Osteocyte (in vitro differentiated cells): ENCODE measurements around the gene GAS2L3. TPM values are rescaled to one million over a fixed set of nuclear protein-coding genes. Genes with fewer than 3 reads are reported as not detected.

Experiments
- DNase-seq: peaks from one replicate; pipeline ENCODE4 v3.0.0; 2021; ENCODE audit warnings: mixed read lengths; ENCODE audit not compliant: unreplicated experiment; ENCODE audit errors: extremely low spot score
- H3K27ac Mint-ChIP-seq: one replicate; pipeline ENCODE4 v1.8.0; 2021; ENCODE audit warnings: mild to moderate bottlenecking, mixed read lengths; ENCODE audit not compliant: unreplicated experiment
- H3K27me3 Mint-ChIP-seq: one replicate; pipeline ENCODE4 v1.8.0; 2021; ENCODE audit warnings: mixed read lengths; ENCODE audit not compliant: unreplicated experiment
- H3K36me3 Mint-ChIP-seq: one replicate; pipeline ENCODE4 v1.8.0; 2021; ENCODE audit warnings: mixed read lengths; ENCODE audit not compliant: unreplicated experiment
- H3K4me1 Mint-ChIP-seq: one replicate; pipeline ENCODE4 v1.8.0; 2021; ENCODE audit warnings: mixed read lengths; ENCODE audit not compliant: unreplicated experiment
- H3K4me3 Mint-ChIP-seq: one replicate; pipeline ENCODE4 v1.8.0; 2021; ENCODE audit warnings: mild to moderate bottlenecking, moderate library complexity, mixed read lengths; ENCODE audit not compliant: unreplicated experiment
- H3K9me3 Mint-ChIP-seq: one replicate; pipeline ENCODE4 v1.8.0; 2021; ENCODE audit warnings: mixed read lengths; ENCODE audit not compliant: unreplicated experiment
- total RNA-seq: library from RNA; stranded (reverse); gene quantifications from 2 replicates; pipeline ENCODE4 v1.2.1, GENCODE V29; 2021
- TF ChIP-seq, protein P1 (sequence below): fragments of 200-600 bp; sonication (generic); IDR thresholded peaks from 2 replicates; pipeline ENCODE4 v1.5.0; 2021; ENCODE audit warnings: antibody characterized with exemption, mild to moderate bottlenecking, moderate library complexity

GAS2L3 gene
- total RNA-seq, 1 donor from 2014 or later = 11.3 TPM

DNA sequence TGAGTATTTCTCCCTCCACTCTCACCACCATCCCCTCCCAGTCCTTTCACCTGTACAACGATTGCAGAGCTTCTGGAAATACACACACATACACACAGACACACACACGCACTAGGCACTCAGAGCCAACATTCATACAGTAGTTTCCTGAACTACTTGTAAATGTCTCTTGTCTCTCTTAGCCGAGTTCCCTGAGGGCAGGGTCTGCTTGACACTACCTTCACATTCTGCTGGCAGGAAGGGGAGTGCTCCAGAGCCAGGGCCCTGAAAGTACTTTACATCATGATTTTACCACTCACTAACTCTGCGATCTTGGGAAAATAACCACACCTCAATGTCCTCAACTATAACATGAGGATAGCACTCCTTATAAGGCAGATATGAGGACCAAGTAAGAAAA is 82.7 kb downstream of the GAS2L3 start:
- no peaks in the 10 kb centered on the region for H3K36me3 Mint-ChIP-seq
- TF ChIP-seq, protein P1, sequence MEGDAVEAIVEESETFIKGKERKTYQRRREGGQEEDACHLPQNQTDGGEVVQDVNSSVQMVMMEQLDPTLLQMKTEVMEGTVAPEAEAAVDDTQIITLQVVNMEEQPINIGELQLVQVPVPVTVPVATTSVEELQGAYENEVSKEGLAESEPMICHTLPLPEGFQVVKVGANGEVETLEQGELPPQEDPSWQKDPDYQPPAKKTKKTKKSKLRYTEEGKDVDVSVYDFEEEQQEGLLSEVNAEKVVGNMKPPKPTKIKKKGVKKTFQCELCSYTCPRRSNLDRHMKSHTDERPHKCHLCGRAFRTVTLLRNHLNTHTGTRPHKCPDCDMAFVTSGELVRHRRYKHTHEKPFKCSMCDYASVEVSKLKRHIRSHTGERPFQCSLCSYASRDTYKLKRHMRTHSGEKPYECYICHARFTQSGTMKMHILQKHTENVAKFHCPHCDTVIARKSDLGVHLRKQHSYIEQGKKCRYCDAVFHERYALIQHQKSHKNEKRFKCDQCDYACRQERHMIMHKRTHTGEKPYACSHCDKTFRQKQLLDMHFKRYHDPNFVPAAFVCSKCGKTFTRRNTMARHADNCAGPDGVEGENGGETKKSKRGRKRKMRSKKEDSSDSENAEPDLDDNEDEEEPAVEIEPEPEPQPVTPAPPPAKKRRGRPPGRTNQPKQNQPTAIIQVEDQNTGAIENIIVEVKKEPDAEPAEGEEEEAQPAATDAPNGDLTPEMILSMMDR = no peak
- no peak for DNase-seq
- no peak overlapping the region for H3K27ac Mint-ChIP-seq
- peaks cover 10% of the 10 kb centered on the region for H3K27me3 Mint-ChIP-seq
- no peak overlapping the region for H3K4me3 Mint-ChIP-seq
- peaks cover 10% of the 10 kb centered on the region for H3K9me3 Mint-ChIP-seq
- peaks cover 2% of the 10 kb centered on the region for H3K4me1 Mint-ChIP-seq

DNA sequence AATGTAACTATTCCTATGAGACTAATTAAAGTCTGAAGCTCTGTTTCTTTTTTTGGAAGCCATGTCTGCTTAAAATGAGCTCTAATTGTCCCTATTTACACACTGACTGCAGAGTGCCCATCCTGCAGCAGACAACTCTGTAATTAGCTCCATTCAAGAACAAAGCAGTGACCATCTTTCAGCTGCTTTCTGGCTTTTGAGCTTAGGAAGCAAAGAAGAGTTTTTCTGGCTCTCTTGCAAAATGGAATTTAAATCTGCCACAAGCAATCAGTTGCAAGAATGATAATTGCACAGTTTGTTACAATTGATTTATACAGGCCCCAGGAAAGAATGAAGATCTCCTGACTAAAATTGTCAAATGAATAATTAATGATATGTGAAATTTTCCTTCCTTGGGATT is 83.4 kb downstream of the GAS2L3 start:
- peaks cover 10% of the 10 kb centered on the region for H3K9me3 Mint-ChIP-seq
- H3K4me1 Mint-ChIP-seq = peaks cover 8% of the 10 kb centered on the region
- H3K27ac Mint-ChIP-seq = no peak overlapping the region
- no peak overlapping the region for H3K4me3 Mint-ChIP-seq
- H3K36me3 Mint-ChIP-seq = no peaks in the 10 kb centered on the region
- TF ChIP-seq, protein P1 = no peak
- no peak for DNase-seq
- peaks cover 10% of the 10 kb centered on the region for H3K27me3 Mint-ChIP-seq

DNA sequence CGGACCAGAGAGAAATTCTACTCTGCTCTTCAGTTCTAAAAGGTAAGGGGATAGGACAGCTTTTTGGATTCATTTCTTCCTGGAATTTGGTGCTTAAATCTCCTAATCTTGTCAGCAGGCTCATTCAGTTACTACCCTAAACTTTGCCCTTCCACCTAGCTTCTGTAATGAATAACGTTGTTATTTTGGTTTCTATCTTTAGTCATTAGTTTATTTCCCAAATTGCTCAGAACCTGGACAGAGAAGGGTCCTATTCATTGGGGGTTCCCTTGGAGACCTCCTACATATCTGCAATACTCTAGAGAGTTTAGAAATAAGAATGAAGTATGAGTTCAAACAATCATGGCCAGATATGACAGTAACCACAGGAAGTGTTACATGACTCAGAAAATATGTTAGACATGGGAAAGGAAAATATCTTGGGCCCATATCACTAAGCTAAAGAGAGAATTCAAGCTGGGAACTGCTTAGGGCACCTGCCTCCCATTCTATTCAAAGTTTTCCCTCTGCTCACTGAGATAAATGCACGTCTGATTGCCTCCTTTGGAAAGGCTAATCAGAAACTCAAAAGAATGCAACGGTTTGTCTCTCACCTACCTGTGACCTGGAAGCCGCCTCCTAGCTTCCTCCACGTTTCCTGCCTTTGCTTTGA is 87.9 kb downstream of the GAS2L3 start:
- Mint-ChIP-seq H3K4me1 (peaks cover 9% of the 10 kb centered on the region), H3K36me3 (no peaks in the 10 kb centered on the region), H3K27ac (no peak overlapping the region), H3K4me3 (no peak overlapping the region), H3K9me3 (peaks cover 10% of the 10 kb centered on the region), H3K27me3 (peaks cover 17% of the 10 kb centered on the region)
- TF ChIP-seq, protein P1 = no peak
- DNase-seq = no peak

DNA sequence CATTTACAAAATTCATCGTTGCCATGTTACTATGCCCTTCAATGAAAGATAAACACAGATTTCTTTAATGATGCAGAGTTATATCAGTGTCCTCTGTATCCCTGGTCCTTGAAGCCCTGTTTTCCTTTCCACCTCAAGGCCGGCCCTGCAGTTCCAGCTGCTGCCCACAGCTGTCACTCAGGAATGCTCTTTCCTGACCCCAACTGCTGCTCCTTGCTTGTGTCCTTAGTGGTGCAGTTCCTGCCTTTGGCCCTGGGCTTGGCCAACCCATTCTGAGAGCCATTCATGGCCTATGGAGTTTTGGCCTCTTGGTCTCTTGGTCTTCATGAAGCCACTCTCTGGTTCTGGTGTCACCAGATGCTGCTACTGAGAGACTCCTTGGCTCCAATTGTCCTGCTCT is 93.1 kb downstream of the GAS2L3 start:
- TF ChIP-seq, protein P1 = no peak
- DNase-seq = no peak
- H3K9me3 Mint-ChIP-seq = no peaks in the 10 kb centered on the region
- no peak overlapping the region for H3K4me3 Mint-ChIP-seq
- H3K4me1 Mint-ChIP-seq = peaks cover 6% of the 10 kb centered on the region
- H3K27ac Mint-ChIP-seq = no peak overlapping the region
- H3K27me3 Mint-ChIP-seq = peaks cover 21% of the 10 kb centered on the region
- H3K36me3 Mint-ChIP-seq = no peaks in the 10 kb centered on the region

DNA sequence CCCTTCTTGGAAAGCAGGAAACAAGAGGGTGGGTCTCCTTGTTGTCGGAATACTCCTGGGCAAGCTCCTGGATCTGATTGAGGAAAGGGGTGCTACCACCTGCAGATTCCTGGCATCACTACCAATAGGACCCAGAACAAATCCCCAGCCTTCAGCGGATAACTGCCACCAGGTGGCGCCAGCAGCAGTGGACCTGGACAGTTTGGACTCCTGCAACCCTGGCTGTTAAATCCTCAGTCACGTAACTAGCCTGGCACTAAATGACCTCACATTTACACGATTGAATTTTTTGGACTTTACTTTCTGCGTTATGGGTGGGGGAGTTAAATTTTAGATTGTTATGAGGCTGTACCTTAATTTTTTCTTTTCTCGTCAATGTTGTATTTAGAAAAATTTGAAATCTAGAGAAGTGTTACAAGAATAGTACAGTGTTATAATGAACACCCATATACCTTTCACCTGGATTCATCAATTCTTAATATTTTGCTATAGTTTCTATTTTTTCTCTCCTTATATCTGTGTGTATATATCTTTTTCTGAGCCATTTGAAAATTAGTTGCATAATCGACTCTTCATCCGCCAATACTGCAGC is 95.6 kb downstream of the GAS2L3 start:
- TF ChIP-seq, protein P1 = peak; percentile 83
- H3K27ac Mint-ChIP-seq = no peak overlapping the region
- no peaks in the 10 kb centered on the region for H3K36me3 Mint-ChIP-seq
- DNase-seq = peak; percentile 88
- H3K4me1 Mint-ChIP-seq = peaks cover 2% of the 10 kb centered on the region
- H3K9me3 Mint-ChIP-seq = no peaks in the 10 kb centered on the region
- H3K27me3 Mint-ChIP-seq = peaks cover 22% of the 10 kb centered on the region
- no peak overlapping the region for H3K4me3 Mint-ChIP-seq
